CD4-positive, alpha-beta T cell treated with Interleukin-6 for 4 hours (primary cell): Measurements from ENCODE around the gene ORAI3.
"Not testable (repeated sequence)": the region's sequence is repeated elsewhere in the genome, so short reads cannot be mapped to it uniquely, and the experiment has no call there.

Experiments
- DNase-seq: peaks from one replicate; pipeline ENCODE4 v3.0.0-alpha.2; 2020; ENCODE audit warnings: mixed read lengths

ORAI3 gene

DNA sequence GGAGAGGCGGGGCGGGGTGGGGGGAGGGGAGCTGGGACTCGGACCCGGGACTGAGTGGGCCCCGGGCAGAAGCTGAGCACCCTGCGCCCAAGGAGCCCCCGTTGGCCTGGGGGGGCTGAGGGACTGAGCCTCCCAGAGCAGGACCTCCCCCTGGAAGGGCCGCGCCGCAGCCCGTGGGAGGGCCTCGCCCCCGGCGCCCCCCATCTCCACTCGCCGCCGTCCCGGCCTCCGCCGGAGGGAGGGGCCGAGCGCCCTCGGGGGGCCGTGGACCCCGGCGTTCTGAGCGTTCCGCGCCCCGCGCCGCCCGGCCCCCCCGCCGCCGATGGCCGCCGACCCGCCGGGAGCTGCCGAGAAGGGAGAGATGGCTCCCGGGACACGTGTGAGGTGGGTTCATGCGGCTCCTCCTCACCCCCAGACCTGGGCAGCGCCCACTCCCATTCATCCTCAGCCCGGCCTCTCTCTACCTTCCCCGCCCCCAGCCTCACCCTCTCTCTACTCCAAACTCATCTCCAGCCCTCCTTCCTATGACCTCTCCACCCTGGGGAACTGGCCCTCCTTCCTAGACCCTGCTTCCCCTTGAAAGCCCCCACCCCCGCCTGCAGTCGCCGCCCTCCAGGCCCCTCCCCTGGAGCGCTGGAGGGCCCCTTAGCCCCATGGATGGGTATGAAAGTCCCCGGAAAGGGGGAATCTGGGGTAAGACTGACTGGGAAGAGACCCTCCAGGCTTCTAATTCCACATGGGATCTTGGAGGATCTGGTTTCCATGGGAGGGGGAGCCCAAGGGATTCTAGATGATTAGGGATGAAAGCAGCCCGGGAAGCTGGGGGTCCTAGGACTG is 24.6 kb upstream of the ORAI3 start:
- DNase-seq: no peak

DNA sequence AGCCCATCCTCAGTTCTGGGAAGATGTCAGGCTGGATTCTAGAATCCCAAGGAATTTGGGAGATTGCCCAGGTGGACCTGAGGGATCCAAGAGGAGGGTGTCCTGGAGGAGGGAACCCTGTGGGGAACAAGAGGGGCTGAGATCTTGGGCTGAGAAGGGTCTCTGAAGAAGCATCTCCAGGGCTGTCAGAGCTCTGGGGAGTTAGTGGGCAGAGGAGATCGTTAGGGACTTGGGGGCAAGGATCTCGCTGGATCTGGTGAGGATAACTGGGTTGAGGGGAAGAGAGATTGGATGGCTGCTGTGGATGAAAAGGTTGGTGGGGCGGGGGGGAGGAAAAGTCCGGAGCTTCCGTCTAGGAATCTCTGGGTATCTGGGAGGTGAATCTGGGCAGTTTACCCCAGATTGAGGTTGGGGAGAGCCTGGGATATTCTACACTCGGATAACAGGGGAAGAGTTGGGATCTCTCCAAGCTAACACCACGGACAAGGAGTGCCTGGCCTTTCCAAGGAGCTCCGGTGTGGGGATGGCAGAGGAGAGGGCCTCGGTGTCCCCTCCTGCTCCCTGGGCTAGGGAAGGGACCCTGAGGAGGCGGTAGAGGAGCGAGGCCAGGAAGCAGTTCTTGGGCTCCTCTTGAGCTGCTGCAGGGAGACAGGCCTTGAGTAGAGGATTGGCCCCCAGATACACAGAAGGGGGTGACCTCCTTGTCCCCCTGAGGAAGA is 23.8 kb upstream of the ORAI3 start:
- DNase-seq: no peak

DNA sequence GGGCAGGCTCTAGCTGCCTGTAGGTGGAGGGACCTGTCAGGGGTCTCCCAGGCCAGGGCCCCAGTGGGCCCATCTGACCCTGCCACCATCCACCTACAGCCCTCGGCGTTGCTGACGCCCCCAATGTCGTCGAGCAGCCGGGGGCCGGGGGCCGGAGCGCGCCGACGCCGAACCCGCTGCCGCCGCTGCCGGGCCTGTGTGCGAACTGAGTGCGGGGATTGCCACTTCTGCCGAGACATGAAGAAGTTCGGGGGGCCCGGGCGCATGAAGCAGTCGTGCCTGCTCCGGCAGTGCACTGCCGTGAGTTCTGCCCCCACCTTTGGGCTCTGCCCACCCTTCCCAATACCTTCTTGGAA is 23.3 kb upstream of the ORAI3 start:
- no peak for DNase-seq

DNA sequence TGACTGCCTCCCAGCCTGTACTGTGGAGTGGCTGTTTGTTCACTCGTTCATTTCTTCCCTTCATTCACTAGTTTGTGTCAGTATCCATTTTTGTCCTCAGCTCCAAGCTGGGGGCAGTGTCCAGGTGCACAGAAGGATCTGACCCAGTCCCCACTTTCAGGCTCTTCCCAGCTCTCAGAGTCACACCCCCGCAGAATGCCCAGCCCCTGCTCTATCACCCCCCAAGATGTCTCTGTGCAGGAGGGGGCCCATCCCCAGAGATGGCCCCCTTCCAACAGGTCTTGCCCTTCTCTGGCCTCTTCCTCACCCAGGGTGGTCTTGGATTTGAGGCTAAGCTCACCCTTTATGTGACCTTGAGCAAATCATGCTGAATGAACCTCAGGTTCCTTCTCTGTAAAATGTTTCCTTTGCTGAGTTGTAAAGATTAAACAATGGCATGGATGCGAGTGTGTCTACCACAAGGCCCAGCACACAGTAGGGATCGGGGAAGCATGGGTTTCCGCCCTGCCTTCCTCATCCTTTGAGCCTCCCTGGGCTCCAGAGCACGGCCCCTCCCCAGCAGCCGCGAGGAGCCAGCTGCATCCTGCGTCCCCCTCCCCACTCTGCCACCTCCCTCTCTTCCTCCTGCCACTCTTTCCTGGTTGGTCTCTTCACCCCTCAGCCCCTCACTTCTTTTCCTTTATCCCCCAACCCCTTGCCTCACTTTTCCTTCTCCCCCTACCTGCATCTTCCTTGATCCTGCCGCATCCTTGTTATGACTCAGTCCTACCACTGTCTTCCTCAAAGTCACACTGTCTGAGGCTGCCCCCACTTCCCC is 22.7 kb upstream of the ORAI3 start:
- no peak for DNase-seq

DNA sequence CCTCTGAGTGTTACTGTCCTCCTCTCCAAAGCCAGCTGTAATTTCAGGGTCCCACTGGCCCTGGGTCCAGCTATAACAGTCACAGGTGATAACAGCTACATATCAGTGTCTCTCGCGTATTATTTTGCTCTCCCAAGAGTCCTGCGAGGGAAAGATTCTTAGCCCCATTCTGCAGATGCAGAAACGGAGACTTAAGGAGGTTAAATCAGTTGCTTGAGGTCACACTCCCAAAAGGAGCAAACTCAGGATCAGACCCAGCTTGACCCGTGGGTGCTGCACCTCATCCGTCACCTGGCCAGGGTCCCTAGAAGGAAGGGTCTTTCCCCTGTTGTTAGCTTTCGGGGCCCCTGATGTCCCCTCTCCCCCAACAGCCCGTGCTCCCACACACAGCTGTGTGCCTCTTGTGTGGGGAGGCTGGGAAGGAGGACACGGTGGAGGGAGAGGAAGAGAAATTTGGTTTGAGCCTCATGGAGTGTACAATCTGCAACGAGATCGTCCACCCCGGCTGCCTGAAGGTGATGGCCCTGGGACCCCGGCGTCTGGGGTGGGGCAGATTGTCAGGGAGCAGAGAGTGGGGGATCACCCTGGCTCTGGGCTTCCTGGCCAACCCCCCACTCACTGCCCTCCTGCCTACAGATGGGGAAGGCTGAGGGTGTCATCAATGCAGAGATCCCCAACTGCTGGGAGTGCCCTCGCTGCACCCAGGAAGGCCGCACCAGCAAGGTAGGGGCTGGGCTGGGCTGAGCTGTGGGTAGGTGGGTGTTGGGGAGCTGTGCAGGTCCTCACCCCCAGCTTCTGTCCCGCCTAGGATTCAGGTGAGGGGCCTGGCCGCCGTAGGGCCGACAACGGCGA is 21.7 kb upstream of the ORAI3 start:
- no peak for DNase-seq

DNA sequence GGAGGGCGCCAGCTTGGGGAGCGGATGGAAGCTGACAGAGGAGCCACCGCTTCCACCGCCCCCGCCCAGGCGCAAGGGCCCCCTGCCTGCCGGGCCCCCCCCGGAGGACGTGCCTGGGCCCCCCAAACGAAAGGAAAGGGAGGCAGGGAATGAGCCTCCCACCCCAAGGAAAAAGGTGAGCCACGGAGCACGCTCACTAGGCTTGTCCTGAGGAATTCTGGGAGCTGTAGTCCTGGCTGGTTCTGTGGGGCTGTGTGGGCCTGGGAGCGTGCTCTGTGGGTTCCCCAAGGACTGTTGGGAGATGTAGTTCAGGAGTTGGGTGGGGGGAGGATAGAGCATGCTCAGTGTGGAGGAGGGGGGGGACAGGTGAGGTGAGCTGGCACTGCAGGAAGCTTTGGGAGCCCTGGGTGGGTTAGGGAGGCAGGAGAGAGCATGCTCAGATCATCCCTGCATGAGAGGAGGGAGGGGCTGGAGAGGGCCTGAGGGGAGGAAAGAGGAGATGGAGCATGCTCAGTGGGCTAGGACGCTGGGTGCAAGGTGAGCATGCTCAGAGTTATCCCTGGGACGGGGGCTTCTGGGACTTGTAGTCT is 21.0 kb upstream of the ORAI3 start:
- peak; percentile 51 for DNase-seq

DNA sequence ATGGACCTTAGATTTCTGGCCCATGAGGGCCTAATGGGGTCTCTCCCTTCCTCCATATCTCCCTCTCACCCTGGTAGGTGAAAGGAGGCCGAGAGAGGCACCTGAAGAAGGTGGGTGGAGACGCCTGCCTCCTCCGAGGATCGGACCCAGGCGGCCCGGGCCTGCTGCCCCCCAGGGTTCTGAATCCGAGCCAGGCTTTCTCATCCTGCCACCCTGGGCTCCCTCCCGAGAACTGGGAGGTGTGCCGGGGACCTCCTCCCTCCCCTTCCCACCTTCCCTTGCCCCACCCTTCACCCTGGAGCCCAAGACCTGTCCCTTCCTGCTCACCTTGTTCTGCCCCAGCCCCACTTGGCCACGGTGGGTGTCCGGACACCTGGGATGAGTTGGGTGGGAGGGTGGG is 20.5 kb upstream of the ORAI3 start:
- no peak for DNase-seq

DNA sequence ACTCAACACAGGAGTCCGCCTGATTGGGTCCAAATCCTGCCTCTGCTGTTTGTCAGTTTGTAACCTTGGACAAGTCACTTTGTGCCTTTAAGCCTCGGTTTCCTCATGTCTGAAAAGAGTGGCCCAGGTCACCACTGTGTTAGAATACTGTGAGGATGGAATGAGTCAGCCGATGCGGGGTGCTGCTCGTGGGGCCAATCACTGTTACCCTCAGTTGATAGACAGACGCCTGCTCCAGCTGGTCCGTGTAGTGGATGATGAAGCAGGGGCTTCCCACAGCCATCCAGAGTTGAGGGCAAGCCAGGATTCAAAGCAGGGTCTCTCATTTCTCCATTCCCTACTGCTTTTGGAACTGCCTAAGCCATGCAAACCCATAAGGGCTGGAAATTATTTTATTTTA is 19.7 kb upstream of the ORAI3 start:
- DNase-seq: no peak

DNA sequence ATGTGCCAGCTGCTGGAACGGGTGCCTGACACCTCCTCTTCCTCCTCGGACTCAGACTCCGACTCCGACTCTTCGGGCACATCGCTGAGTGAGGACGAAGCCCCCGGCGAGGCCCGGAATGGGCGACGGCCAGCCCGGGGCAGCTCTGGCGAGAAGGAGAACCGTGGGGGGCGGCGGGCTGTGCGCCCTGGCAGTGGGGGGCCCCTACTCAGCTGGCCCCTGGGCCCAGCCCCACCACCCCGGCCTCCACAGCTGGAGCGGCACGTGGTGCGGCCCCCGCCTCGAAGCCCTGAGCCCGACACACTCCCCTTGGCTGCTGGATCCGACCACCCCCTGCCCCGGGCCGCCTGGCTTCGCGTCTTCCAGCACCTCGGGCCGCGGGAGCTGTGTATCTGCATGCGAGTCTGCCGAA is 18.7 kb upstream of the ORAI3 start:
- no peak for DNase-seq

DNA sequence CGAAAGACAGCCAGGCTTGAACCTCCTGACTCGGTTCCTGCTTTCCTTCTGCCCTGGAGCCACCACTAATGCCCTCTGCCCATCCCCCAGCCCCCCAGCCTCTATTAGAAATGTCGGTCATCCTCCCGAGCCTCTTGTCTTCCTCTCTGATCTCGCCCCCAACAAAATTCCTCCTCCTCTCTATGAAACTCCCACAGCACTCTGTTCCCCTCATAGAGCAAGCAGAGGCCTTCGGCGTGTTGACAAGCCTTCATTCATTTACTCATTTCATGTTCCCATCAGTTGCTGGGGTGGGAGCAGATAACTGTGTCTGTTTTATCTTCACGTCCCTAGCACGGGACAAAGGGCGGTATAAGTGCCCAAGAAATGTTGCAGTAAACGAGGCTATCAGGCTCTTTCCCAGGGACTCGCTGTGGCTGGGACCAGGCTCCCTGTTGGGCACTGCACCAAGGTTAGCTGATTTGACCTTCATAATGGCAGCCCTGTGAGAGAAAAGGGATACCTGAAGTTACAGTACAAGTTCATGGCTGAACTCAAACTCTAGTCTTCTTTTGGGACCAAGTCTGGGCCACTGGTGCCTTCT is 17.7 kb upstream of the ORAI3 start:
- no peak for DNase-seq

DNA sequence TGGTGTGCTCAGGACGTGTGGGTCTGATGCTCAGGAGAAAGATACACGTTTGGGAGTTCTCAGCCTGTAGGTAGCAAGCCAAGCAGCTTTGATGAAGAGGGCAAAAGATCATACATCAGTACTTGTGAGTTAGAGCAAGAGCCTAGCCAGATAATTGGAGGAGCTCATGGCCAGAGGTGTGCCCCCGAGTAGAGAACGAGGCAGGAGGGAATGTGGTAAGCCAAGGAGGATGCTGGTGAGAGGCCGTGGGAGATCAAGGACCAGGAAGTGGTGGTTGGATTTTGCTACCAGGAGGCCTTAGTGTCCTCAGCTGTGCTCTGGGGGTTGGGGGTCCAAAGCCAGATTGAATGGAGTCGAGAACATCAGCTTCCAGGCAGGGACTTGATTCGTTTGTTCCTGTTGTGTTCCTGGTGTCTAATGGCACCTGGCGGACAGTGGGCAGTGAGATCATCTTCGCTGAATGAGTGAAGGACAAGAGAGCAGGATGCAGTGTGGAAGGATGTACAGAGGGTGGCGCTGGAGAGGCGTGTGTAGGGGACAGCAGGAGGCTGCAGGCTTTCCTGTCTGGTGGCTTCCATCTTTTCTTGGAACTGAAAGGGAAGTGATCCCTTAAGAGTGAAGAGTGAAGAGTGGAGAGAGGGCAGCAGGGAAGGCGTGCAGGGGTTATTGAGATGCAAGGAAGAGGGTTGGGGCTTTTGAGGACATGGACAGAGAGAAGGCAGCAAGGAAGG is 13.9 kb upstream of the ORAI3 start:
- DNase-seq: peak; percentile 37

DNA sequence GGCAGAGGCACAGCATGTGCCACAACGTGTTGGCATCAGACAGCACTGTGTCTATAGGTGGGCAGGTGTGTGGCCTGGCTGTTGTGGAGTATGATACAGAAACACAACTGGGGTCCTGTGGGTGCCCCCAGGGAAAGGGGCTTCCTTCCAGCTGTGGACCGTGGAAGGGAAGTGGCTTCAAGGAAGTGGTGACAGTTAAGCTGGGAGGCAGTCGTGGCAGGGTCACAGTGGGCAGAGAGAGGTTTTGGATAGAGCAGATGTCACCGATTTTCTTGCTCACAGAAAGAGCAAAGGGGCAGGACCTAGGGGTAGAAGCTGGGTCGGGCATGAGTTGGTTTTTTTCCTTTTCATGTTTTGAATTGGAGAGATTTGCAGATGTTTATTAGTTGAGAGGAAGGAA is 11.2 kb upstream of the ORAI3 start:
- no peak for DNase-seq

DNA sequence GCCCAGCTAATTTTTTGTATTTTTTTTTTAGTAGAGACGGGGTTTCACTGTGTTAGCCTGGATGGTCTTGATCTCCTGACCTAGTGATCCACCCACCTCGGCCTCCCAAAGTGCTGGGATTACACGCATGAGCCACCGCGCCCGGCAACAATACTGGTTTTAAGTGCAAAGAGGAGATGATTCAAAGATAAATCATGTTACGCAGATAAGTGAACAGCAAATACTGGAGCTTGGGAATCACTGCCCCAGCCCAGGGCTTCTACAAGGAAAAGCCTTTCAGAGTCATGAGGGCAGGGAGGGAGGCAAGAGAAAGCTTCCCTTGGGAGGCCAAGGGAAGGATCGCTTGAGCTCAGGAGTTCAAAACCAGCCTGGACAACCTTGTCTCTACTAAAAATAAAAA is 9.3 kb upstream of the ORAI3 start:
- not testable (repeated sequence) for DNase-seq

DNA sequence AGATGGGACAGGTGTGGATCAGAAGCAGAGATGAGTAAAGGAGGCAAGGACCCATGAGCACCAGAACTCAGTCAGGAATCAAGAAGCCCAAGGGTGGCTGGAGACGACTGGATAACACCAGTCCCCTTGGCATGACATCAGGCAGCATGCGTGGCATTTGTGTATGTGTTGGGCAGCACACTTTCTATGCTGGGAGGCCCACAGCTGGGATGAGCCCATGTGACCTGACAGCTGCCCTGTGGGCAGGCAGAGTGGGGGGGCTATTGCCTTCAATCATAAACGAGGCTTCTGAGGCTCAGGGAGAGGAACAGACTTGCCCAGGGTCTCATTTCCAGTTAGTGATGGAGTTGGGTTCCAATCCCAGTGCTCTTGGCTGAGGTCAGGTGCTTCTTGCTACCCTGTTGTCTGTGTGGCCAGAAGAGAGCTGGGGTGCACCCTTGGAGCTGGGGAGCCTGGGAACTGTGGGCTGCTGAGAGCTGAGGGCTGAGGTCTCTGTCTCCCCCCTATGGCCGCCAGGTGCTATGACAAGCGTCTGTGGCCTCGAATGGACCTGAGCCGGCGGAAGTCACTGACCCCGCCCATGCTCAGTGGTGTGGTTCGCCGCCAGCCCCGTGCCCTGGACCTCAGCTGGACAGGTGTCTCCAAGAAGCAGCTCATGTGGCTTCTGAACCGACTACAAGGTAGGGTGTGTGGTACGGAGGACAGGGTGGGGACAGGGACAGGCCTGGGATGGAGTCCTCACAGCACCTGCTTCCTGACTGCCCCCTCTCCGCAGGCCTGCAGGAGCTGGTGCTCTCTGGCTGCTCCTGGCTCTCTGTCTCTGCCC is 7.1 kb upstream of the ORAI3 start:
- peak; percentile 73 for DNase-seq

DNA sequence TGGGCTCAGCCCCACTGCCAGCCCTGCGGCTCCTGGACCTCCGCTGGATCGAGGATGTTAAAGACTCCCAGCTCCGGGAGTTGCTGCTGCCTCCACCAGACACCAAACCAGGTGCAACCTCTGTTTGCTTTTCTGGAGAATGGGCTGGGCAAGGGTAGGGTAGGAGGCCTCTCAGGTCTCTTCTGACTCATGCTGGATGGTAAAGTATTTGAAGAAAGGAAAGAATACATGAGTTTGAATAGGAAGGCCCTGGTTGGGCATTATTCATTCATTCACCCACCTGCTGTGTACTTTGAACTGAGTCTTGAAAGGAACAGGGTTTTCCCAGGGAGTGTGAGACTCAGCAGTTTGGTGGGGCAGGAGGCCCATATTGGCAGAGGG is 6.5 kb upstream of the ORAI3 start:
- DNase-seq: no peak

DNA sequence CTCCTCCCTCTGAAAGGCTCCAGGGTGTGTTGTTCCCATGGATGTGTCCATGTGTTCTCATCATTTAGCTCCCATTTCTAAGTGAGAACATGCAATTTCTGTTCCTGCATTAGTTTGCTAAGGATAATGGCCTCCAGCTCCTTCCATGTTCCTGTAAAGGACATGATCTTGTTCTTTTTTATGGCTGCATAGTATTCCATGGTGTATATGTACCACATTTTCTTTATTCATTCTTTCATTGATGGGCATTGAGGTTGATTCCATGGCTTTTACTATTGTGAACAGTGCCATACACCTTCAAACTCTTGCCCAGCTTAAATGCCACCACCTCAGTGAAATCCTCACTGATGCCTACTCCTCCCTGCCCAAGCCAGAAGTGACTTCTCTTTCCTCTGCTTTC is 4.5 kb upstream of the ORAI3 start:
- no peak for DNase-seq

DNA sequence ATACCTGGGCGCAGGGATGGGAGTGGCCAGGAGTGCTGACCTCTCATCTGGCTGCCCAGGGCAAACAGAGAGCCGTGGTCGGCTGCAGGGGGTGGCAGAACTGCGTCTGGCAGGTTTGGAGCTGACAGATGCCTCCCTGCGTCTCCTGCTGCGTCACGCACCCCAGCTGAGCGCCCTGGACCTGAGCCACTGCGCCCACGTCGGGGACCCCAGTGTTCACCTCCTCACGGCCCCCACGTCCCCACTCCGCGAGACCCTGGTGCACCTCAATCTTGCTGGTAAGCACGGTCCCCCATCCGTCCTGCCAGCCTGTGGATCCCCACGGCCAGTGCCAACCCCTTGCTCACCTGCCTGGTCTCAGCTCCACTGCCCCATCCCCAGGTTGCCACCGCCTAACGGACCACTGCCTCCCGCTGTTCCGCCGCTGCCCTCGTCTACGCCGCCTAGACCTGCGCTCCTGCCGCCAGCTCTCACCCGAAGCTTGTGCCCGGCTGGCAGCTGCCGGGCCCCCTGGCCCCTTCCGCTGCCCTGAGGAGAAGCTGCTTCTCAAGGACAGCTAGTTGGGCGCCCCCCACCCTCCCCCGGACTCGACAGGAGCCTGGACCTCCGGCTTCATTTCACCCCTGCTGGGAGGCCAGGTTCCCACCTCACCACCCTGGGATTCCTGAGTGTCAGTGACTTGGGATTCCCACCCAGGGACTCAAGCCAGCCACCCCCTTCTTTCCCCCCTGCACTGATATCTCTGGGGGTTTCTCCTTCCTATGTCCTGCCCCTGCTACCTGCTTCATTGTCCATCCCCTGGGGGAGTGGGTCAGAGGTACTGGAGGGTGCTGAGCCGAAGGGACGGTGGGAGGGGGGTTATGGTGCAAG is 2.0 kb upstream of the ORAI3 start:
- DNase-seq: no peak

DNA sequence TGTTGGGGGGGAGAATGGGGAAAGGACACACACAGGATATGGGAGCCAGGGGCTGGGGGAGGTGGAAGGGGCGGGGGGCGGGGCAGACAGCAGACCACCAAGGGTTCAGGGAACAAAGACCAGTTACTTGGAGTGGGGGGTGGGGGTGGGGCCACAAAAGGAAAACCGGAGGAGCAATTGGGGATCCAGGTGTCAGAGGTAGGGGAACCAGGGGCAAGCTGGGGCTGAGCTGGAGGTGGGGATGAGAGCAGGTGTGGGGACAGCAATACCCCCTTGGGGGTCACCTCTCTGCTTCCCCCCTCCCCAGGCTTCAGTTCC is 1.4 kb upstream of the ORAI3 start:
- DNase-seq: no peak

DNA sequence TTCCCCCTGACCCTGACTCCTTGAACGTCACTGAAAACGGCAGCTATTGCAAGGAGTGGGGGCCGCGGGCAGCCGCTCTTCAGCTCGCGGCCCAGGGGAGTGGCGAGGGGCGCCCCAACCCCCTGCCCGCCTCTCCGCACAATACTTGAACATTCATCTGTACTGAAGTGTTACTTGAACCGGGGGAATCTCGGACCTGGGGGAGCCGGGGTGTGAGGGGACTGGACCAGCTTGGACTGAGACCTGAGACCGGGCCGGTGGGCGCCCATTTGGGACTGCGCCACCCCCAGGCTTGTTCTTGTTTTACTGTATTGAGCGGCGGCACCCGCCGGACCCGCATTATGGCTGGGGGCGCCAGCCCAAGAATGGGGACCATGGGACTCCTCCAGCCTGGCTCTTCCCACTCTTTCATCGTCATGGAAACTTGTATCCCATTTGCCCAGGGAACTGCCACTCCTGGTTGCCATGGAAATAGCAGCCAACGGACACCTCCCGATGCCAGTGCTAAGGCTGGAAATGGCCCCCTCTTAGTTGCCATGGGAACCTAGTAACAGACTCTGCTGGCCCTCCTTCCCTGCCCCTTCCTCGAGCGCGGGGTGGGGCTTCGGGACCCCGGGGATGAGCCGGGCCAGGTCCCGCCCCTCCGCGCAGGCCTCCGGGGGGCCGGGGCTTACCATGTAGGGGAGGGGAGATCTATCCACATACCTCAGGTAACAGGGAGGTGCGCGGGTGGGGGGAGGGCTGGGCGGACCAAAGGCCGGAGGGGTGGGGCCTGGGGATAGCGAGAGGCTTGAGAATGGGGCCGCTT is 805 bp upstream of the ORAI3 start:
- no peak for DNase-seq
